ENCODE measurements around the gene SPPL3.

The SPPL3 gene

DNA sequence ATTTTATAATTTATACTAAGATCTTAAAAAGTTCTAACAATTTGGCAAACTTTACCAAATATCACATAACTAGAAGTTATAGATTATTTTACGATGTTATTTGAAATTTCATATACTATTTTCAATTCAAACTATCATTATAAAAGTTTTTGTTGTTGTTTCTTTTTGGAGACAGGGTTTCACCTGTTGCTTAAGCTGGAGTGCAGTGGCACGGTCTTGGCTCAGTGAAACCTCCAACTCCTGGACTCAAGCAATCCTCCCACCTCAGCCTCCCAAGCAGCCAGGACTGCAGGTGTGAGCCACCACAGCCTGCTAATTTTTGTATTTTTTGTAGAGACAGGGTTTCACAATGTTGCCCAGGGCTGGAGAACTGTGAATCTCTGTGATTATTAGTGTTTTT lies 87.8 kb downstream of the SPPL3 start:
- peaks cover 19 to 39% of the 10 kb centered on the region in 2 experiments for H3K4me1 ChIP-seq (ENCODE audit: control insufficient read depth in 1 of 2, insufficient read depth in 1 of 2, low read depth in 1 of 2, low read length in 1 of 2)
- no peak overlapping the region for H3K4me3 ChIP-seq (ENCODE audit: low read depth in 1 of 2, low read length in 1 of 2)

DNA sequence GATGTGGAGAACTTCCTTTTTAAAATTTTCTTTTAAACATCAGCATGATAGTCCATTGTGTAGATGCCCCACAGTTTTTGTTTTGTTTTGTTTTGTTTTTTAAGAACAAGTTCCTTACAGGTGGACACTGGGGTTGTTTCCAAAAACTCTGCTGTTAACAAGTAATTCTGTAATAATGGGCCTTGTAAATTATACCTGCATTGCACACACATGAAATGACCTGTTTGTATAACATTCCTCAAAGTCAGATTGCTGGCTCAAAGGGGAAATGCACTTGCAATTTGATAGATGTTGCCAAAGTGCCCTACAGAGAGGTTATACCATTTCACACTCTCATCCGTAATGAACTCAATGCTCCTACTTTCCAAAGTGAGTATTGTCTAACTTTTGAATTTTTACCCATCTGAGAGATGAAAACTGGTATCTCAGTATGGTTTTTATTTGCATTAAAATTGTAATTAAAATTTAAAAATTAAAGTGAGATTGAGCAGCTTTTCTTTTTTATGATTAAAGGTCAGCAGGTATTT lies 89.2 kb downstream of the SPPL3 start:
- peak overlapping the region; percentile 66 for H3K27ac ChIP-seq
- no peak overlapping the region for H3K4me3 ChIP-seq (ENCODE audit: low read depth in 1 of 2, low read length in 1 of 2)
- peaks cover 4% of the 10 kb centered on the region for H3K36me3 ChIP-seq
- H3K9me3 ChIP-seq, result no peaks in the 10 kb centered on the region
- TF ChIP-seq, protein P1, sequence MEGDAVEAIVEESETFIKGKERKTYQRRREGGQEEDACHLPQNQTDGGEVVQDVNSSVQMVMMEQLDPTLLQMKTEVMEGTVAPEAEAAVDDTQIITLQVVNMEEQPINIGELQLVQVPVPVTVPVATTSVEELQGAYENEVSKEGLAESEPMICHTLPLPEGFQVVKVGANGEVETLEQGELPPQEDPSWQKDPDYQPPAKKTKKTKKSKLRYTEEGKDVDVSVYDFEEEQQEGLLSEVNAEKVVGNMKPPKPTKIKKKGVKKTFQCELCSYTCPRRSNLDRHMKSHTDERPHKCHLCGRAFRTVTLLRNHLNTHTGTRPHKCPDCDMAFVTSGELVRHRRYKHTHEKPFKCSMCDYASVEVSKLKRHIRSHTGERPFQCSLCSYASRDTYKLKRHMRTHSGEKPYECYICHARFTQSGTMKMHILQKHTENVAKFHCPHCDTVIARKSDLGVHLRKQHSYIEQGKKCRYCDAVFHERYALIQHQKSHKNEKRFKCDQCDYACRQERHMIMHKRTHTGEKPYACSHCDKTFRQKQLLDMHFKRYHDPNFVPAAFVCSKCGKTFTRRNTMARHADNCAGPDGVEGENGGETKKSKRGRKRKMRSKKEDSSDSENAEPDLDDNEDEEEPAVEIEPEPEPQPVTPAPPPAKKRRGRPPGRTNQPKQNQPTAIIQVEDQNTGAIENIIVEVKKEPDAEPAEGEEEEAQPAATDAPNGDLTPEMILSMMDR (IDR thresholded peaks at IDR 0.05), result no peak
- H3K27me3 ChIP-seq, result no peaks in the 10 kb centered on the region
- peaks cover 14 to 29% of the 10 kb centered on the region in 2 experiments for H3K4me1 ChIP-seq (ENCODE audit: control insufficient read depth in 1 of 2, insufficient read depth in 1 of 2, low read depth in 1 of 2, low read length in 1 of 2)

More for the DNA sequence above, 87.8 kb downstream of the SPPL3 start:
- no peaks in the 10 kb centered on the region for H3K36me3 ChIP-seq
- H3K9me3 ChIP-seq, result no peaks in the 10 kb centered on the region
- H3K27ac ChIP-seq, result no peak overlapping the region
- TF ChIP-seq, protein P1 (IDR thresholded peaks at IDR 0.05), result no peak
- H3K27me3 ChIP-seq, result no peaks in the 10 kb centered on the region

DNA sequence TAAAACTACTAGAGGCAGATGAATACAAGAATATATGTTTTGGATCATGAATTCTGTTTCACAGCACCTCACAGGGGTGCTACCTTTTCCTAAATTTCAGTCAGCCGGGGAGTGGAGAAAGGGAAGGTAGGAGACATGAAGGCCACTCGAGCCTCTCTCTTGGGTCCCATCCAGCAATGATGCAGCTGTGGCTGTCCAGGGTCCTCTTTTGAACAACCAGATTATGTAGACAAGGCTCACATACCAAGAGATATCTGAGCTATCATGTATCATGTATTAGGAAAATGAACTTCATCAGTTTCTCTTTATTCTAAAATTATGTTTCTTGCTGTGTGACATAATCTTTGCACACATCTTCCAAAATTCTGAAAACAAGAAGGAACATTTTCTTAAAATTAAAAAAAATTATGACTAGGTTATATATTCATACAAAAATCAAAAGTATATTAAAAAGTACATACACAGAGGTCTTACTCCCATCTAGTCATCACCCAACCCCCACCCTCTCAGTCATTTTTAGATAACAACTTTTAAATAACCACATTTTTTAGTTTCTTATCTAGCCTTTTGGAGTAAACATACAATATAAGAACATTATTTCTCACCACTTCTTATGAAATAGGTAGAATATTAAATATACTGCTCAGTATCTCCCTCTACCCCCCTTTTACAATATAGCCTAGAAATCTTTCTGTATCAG lies 89.8 kb downstream of the SPPL3 start:
- TF ChIP-seq, protein P1 (IDR thresholded peaks at IDR 0.05), result no peak
- Histone ChIP-seq H3K27me3 (no peaks in the 10 kb centered on the region), H3K4me1 (ENCODE audit: control insufficient read depth in 1 of 2, insufficient read depth in 1 of 2, low read depth in 1 of 2, low read length in 1 of 2) (peaks cover 14 to 29% of the 10 kb centered on the region in 2 experiments), H3K4me3 (ENCODE audit: low read depth in 1 of 2, low read length in 1 of 2) (no peak overlapping the region), H3K36me3 (peaks cover 7% of the 10 kb centered on the region), H3K9me3 (no peaks in the 10 kb centered on the region), H3K27ac (peak overlapping the region; percentile 66)

DNA sequence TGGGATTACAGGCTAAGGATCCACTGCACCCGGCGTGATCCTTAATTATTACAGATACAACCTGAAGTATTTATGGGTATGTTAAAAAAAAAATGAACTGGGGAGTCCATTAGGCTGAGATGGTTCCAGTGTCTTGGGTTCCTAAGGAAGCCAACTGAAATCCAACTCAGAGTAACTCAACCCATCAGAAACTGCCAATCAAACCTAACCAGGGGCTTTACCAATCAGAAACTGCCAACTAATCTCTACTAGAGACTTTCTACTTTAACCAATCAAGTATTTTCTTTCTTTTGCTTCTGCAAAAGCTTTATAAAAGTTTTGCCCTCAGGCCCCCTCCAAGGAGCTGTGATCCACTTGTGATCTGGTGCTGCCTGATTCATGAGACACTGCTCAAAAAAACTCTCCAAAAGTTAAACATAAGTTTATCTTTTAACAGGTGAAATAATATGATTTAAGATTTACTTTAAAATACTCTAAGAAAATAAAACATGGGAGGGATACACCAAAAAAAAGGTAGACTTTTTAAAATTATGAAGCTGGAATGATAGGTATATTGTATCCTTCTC lies 90.5 kb downstream of the SPPL3 start:
- no peak overlapping the region for H3K27ac ChIP-seq
- no peaks in the 10 kb centered on the region for H3K9me3 ChIP-seq
- H3K4me1 ChIP-seq (ENCODE audit: control insufficient read depth in 1 of 2, insufficient read depth in 1 of 2, low read depth in 1 of 2, low read length in 1 of 2), result peaks cover 14 to 29% of the 10 kb centered on the region in 2 experiments
- TF ChIP-seq, protein P1 (IDR thresholded peaks at IDR 0.05), result no peak
- H3K36me3 ChIP-seq, result peaks cover 14% of the 10 kb centered on the region
- no peaks in the 10 kb centered on the region for H3K27me3 ChIP-seq
- no peak overlapping the region for H3K4me3 ChIP-seq (ENCODE audit: low read depth in 1 of 2, low read length in 1 of 2)

DNA sequence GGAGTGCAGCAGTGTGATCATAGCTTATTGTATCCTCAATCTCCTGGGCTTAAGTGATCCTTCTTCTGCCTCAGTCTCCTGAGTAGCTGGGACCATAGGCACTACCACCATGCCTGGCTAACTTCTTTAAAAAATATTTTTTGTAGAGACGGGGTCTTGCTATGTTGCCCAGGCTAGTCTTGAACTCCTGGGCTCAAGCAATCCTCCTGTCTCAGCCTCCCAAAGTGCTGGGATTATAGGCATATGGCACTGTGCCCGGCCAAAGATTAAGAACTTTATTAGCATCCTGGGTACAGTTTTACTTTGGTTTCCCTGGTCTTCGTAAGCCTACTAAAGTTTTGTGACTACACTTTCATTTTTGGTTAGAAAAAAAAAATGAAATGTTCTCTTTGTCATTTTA lies 94.1 kb downstream of the SPPL3 start:
- no peak overlapping the region for H3K27ac ChIP-seq
- peaks cover 20% of the 10 kb centered on the region for H3K36me3 ChIP-seq
- H3K9me3 ChIP-seq, result no peaks in the 10 kb centered on the region
- H3K4me1 ChIP-seq (ENCODE audit: control insufficient read depth in 1 of 2, insufficient read depth in 1 of 2, low read depth in 1 of 2, low read length in 1 of 2), result peaks cover 10 to 18% of the 10 kb centered on the region in 2 experiments
- no peak overlapping the region for H3K4me3 ChIP-seq (ENCODE audit: low read depth in 1 of 2, low read length in 1 of 2)
- H3K27me3 ChIP-seq, result no peaks in the 10 kb centered on the region
- TF ChIP-seq, protein P1 (IDR thresholded peaks at IDR 0.05), result no peak

Data from neutrophil (primary cell).